Measurements from ENCODE around the gene GZMB.

Gene GZMB

GRCh38 chr14:24613747-24614146 lies 20.2 kb downstream of the GZMB start:
- no peaks in the 10 kb centered on the region for H3K36me3 ChIP-seq (ENCODE audit: insufficient read depth)
- H3K4me2 ChIP-seq: peak overlapping the region; percentile 21; the same call in 1 of the 2 replicates
- no peak overlapping the region for H3K9ac ChIP-seq
- no peak overlapping the region for H2AFZ ChIP-seq (ENCODE audit: low read depth)
- no peaks in the 10 kb centered on the region for H3K79me2 ChIP-seq (ENCODE audit: insufficient read depth, low read depth)
- H3K27ac ChIP-seq: no peak overlapping the region
- no peaks in the 10 kb centered on the region for H3K27me3 ChIP-seq (ENCODE audit: insufficient read depth, low read depth)
- no peaks in the 10 kb centered on the region for H4K20me1 ChIP-seq (ENCODE audit: insufficient read depth)
- no peak overlapping the region for H3K4me3 ChIP-seq (IDR thresholded peaks at IDR 0.05; ENCODE audit: insufficient read depth, low read depth, low read length)
- no peak for TF ChIP-seq CTCF (conservative IDR thresholded peaks at IDR 0.05; ENCODE audit: low read depth, low read length)
- peaks cover 50% of the 10 kb centered on the region for H3K4me1 ChIP-seq (ENCODE audit: low read depth, poor library complexity, severe bottlenecking)

DNA sequence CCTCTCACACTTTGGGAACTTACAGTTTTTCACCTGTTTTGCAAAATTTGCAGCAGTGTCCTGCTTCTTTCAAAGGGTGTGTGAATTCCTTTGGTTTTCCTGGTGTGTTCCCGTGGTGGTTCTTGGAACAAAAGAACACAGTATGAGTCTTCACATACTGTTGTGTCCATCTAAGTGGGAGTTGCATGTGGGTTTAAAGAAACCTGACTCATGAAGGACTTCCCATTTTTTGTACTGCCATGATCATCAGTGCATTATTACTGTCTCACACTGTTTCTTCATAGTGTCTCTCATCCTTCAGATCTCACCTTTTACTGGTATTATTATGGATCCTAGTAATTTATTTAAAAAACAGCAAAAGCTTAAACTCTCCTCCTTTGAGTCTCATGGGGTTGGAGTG lies 20.7 kb downstream of the GZMB start:
- Histone ChIP-seq H3K9ac (no peak overlapping the region), H4K20me1 (ENCODE audit: insufficient read depth) (no peaks in the 10 kb centered on the region), H3K27me3 (ENCODE audit: insufficient read depth, low read depth) (no peaks in the 10 kb centered on the region), H2AFZ (ENCODE audit: low read depth) (no peak overlapping the region), H3K79me2 (ENCODE audit: insufficient read depth, low read depth) (no peaks in the 10 kb centered on the region), H3K36me3 (ENCODE audit: insufficient read depth) (no peaks in the 10 kb centered on the region), H3K4me3 (IDR thresholded peaks at IDR 0.05; ENCODE audit: insufficient read depth, low read depth, low read length) (no peak overlapping the region), H3K4me2 (peak overlapping the region; percentile 45; the same call in 1 of the 2 replicates), H3K4me1 (ENCODE audit: low read depth, poor library complexity, severe bottlenecking) (peaks cover 55% of the 10 kb centered on the region), H3K27ac (peak overlapping the region; percentile 62)
- no peak for TF ChIP-seq CTCF (conservative IDR thresholded peaks at IDR 0.05; ENCODE audit: low read depth, low read length)

DNA sequence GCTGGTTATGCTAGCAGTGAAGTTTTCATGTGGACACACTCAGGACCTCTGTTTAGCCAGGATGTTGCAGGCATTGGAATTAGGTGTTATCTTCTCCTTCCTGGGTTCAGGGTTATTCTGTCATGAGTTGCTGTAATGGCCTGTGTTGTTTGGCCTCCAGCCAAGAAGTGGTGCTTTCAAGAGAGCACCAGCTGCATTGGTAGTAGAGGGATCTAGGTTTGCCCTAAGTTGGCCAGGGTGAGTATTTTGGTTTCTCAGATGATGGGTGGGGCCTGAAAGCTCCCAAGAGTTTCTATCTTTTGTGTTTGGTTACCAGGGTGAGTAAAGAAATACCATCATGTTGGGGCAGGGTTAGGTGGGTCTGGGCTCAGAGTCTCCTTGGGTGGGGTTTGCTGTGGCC lies 21.8 kb downstream of the GZMB start:
- H3K27ac ChIP-seq: peak overlapping the region; percentile 62
- H3K36me3 ChIP-seq (ENCODE audit: insufficient read depth): no peaks in the 10 kb centered on the region
- H3K79me2 ChIP-seq (ENCODE audit: insufficient read depth, low read depth): no peaks in the 10 kb centered on the region
- peaks cover 66% of the 10 kb centered on the region for H3K4me1 ChIP-seq (ENCODE audit: low read depth, poor library complexity, severe bottlenecking)
- H3K4me3 ChIP-seq (IDR thresholded peaks at IDR 0.05; ENCODE audit: insufficient read depth, low read depth, low read length): no peak overlapping the region
- no peak overlapping the region for H2AFZ ChIP-seq (ENCODE audit: low read depth)
- H3K4me2 ChIP-seq: peak overlapping the region; percentile 45
- TF ChIP-seq CTCF (conservative IDR thresholded peaks at IDR 0.05; ENCODE audit: low read depth, low read length): no peak
- no peaks in the 10 kb centered on the region for H4K20me1 ChIP-seq (ENCODE audit: insufficient read depth)
- H3K27me3 ChIP-seq (ENCODE audit: insufficient read depth, low read depth): no peaks in the 10 kb centered on the region
- H3K9ac ChIP-seq: no peak overlapping the region

GRCh38 chr14:24609655-24610344 lies 24.2 kb downstream of the GZMB start, which contains the start of gene GZMH:
Gene GZMH, minus strand, starts transcription at chr14:24609685. Its CDS starts 72 bp downstream, at chr14:24609613.
- TF ChIP-seq CTCF (conservative IDR thresholded peaks at IDR 0.05; ENCODE audit: low read depth, low read length): no peak
- H3K27ac ChIP-seq: no peak within 1 kb of the TSS

More at GRCh38 chr14:24609655-24610344, 24.2 kb downstream of the GZMB start, which contains the start of gene GZMH:
- no peak within 1 kb of the TSS for H2AFZ ChIP-seq (ENCODE audit: low read depth)
- H3K27me3 ChIP-seq (ENCODE audit: insufficient read depth, low read depth): no peaks in the 10 kb centered on the region
- H3K4me1 ChIP-seq (ENCODE audit: low read depth, poor library complexity, severe bottlenecking): peaks cover 88% of the 10 kb centered on the region
- H4K20me1 ChIP-seq (ENCODE audit: insufficient read depth): no peaks in the 10 kb centered on the region
- no peak within 1 kb of the TSS for H3K4me3 ChIP-seq (IDR thresholded peaks at IDR 0.05; ENCODE audit: insufficient read depth, low read depth, low read length)
- no peak within 1 kb of the TSS for H3K9ac ChIP-seq
- no peaks in the 10 kb centered on the region for H3K79me2 ChIP-seq (ENCODE audit: insufficient read depth, low read depth)
- no peaks in the 10 kb centered on the region for H3K36me3 ChIP-seq (ENCODE audit: insufficient read depth)
- H3K4me2 ChIP-seq: no peak within 1 kb of the TSS

Measured in KMS-11 (cell line).